Measurements from ENCODE around the gene AP4B1. TPM values are rescaled to one million over a fixed set of nuclear protein-coding genes. Genes with fewer than 3 reads are reported as not detected.

Gene AP4B1
- total RNA-seq, 1 donor from 2014 or later: 31.1 TPM

GRCh38 chr1:113846391-113847035 lies 58.1 kb downstream of the AP4B1 start:
- Mint-ChIP-seq H3K27me3 (ENCODE audit: unreplicated experiment) (no peaks in the 10 kb centered on the region), H3K4me3 (ENCODE audit: unreplicated experiment) (no peak overlapping the region), H3K36me3 (ENCODE audit: unreplicated experiment) (no peaks in the 10 kb centered on the region), H3K4me1 (ENCODE audit: low read depth, unreplicated experiment) (no peaks in the 10 kb centered on the region), H3K27ac (ENCODE audit: unreplicated experiment) (no peak overlapping the region), H3K9me3 (ENCODE audit: unreplicated experiment) (no peaks in the 10 kb centered on the region)
- TF ChIP-seq CTCF (IDR thresholded peaks at IDR 0.05; ENCODE audit: partially characterized antibody, unreplicated experiment): no peak
- no peak for DNase-seq

Other genes starting within 250 kb of the AP4B1 start
- gene PHTF1, start 145.3 kb downstream of the AP4B1 start, total RNA-seq (ENCODE audit: unreplicated experiment): 107 TPM
- gene RSBN1, start 92.3 kb downstream of the AP4B1 start, total RNA-seq (ENCODE audit: unreplicated experiment): 35.2 TPM
- not detected for gene PTPN22, start 33.1 kb downstream of the AP4B1 start, total RNA-seq (ENCODE audit: unreplicated experiment)
- 1.8 TPM for gene BCL2L15, start 17.2 kb downstream of the AP4B1 start, total RNA-seq (ENCODE audit: unreplicated experiment)
- 6.1 TPM for gene DCLRE1B, start 527 bp upstream of the AP4B1 start, total RNA-seq (ENCODE audit: unreplicated experiment)
- gene HIPK1, start 24.5 kb upstream of the AP4B1 start, total RNA-seq (ENCODE audit: unreplicated experiment): 41.0 TPM
- 2.9 TPM for gene OLFML3, start 74.7 kb upstream of the AP4B1 start, total RNA-seq (ENCODE audit: unreplicated experiment)
- gene SYT6, start 249.1 kb upstream of the AP4B1 start, total RNA-seq (ENCODE audit: unreplicated experiment): 11.1 TPM